Progenitor cell of endocrine pancreas (in vitro differentiated cells): ENCODE data around the gene ATP10B. TPM values are rescaled to one million over a fixed set of nuclear protein-coding genes. Genes with fewer than 3 reads are reported as not detected.

Experiments
- DNase-seq: peaks from one replicate; pipeline ENCODE4 v3.0.0; 2021; ENCODE audit warnings: low spot score; ENCODE audit not compliant: unreplicated experiment
- H3K27ac Mint-ChIP-seq: 2 replicates; pipeline ENCODE4 v1.8.0; 2021; ENCODE audit warnings: mild to moderate bottlenecking, moderate library complexity, mixed read lengths
- H3K27me3 Mint-ChIP-seq: 2 replicates; pipeline ENCODE4 v1.8.0; 2021; ENCODE audit warnings: mixed read lengths
- H3K36me3 Mint-ChIP-seq: 2 replicates; pipeline ENCODE4 v1.8.0; 2022; ENCODE audit warnings: mixed read lengths; ENCODE audit not compliant: insufficient read depth
- H3K4me1 Mint-ChIP-seq: 2 replicates; pipeline ENCODE4 v1.8.0; 2021; ENCODE audit warnings: low read depth, mixed read lengths
- H3K4me3 Mint-ChIP-seq: 2 replicates; pipeline ENCODE4 v1.8.0; 2021; ENCODE audit warnings: low read depth, mild to moderate bottlenecking, moderate library complexity, mixed read lengths
- H3K9me3 Mint-ChIP-seq: 2 replicates; pipeline ENCODE4 v1.8.0; 2021; ENCODE audit warnings: low read depth, mixed read lengths
- total RNA-seq: library from RNA; stranded (reverse); gene quantifications from 2 replicates; pipeline ENCODE4 v1.2.1, GENCODE V29; 2021
- TF ChIP-seq, protein P1 (sequence below): fragments of 200-600 bp; sonication (generic); IDR thresholded peaks from one replicate; pipeline ENCODE4 v1.5.0; 2021; ENCODE audit warnings: antibody characterized with exemption, mild to moderate bottlenecking; ENCODE audit not compliant: unreplicated experiment

The ATP10B gene
- total RNA-seq, 1 donor from 2014 or later, result 1.7 TPM

- H3K27ac Mint-ChIP-seq, result no peak overlapping the region
- peaks cover 4% of the 10 kb centered on the region for H3K4me1 Mint-ChIP-seq
- H3K4me3 Mint-ChIP-seq, result no peak overlapping the region
- H3K27me3 Mint-ChIP-seq, result no peaks in the 10 kb centered on the region
- TF ChIP-seq, protein P1, sequence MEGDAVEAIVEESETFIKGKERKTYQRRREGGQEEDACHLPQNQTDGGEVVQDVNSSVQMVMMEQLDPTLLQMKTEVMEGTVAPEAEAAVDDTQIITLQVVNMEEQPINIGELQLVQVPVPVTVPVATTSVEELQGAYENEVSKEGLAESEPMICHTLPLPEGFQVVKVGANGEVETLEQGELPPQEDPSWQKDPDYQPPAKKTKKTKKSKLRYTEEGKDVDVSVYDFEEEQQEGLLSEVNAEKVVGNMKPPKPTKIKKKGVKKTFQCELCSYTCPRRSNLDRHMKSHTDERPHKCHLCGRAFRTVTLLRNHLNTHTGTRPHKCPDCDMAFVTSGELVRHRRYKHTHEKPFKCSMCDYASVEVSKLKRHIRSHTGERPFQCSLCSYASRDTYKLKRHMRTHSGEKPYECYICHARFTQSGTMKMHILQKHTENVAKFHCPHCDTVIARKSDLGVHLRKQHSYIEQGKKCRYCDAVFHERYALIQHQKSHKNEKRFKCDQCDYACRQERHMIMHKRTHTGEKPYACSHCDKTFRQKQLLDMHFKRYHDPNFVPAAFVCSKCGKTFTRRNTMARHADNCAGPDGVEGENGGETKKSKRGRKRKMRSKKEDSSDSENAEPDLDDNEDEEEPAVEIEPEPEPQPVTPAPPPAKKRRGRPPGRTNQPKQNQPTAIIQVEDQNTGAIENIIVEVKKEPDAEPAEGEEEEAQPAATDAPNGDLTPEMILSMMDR, result no peak
- DNase-seq, result no peak
- H3K36me3 Mint-ChIP-seq, result no peaks in the 10 kb centered on the region
- peaks cover 4% of the 10 kb centered on the region for H3K9me3 Mint-ChIP-seq
These were observed 82.7 kb downstream of the ATP10B start for GRCh38 chr5:160769301-160769700.

DNA sequence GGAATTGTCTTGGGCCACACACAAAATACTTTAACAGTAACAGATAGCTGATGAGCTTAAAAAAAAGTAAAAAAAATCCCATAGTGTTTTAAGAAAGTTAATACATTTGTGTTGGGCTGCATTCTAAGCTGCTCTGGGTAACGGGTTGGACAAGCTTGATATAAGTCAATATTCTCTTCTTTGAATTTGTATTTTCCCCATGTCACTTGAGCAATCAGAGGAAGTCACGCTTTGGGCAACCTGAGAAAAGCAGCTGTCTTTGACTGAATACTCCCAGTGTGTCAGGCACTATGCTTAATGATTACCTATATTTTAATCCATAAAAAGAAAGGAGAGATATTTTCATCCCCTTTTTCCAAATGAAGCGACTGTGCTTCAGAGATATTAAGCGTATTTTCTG lies 84.9 kb downstream of the ATP10B start:
- Mint-ChIP-seq H3K4me3 (no peak overlapping the region), H3K27me3 (no peaks in the 10 kb centered on the region), H3K27ac (no peak overlapping the region), H3K9me3 (peaks cover 17% of the 10 kb centered on the region), H3K4me1 (no peaks in the 10 kb centered on the region), H3K36me3 (no peaks in the 10 kb centered on the region)
- TF ChIP-seq, protein P1, result no peak
- DNase-seq, result no peak

DNA sequence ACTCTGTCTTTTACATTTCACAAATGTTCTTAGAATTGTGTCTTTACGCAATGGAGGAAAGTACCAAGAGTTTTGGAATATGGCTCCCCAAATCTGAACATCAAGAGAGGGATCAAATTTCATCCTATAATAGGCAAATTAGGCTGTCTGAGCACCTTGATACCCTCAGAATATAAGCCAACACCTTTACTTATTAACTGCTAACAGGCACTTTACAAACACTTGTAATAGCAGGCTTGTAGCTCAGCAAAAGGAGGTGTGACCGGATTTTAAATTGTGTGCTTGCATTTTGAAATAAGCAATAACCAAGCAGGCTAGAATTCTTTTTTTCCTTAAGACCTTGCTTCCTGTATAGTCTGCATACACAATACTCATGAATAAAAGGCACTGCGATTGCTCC lies 92.0 kb downstream of the ATP10B start:
- TF ChIP-seq, protein P1, result no peak
- peaks cover 1% of the 10 kb centered on the region for H3K36me3 Mint-ChIP-seq
- no peak for DNase-seq
- no peaks in the 10 kb centered on the region for H3K4me1 Mint-ChIP-seq
- H3K27me3 Mint-ChIP-seq, result no peaks in the 10 kb centered on the region
- H3K9me3 Mint-ChIP-seq, result peaks cover 34% of the 10 kb centered on the region
- no peak overlapping the region for H3K27ac Mint-ChIP-seq
- H3K4me3 Mint-ChIP-seq, result no peak overlapping the region

DNA sequence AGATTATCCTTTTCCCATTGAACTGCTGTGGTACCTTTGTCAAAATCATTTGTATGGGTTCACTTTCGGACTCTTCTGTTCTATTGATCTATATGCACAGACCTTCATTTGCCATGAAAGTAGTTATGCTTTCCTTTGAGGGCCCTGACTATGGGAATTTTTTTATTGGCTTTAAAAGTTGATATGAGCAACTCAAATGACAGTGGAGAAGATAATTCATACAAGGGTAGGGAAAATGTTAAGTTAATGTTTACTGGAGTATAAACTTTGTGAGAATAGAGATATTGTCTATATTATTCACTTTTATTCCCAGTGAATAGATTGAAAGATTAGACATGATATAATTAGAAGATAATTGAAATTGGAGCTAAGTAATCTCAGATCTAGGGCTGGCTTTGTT lies 94.8 kb downstream of the ATP10B start:
- Mint-ChIP-seq H3K27ac (no peak overlapping the region), H3K9me3 (peaks cover 21% of the 10 kb centered on the region), H3K4me1 (no peaks in the 10 kb centered on the region), H3K27me3 (no peaks in the 10 kb centered on the region), H3K4me3 (no peak overlapping the region), H3K36me3 (peaks cover 1% of the 10 kb centered on the region)
- no peak for DNase-seq
- TF ChIP-seq, protein P1, result no peak

DNA sequence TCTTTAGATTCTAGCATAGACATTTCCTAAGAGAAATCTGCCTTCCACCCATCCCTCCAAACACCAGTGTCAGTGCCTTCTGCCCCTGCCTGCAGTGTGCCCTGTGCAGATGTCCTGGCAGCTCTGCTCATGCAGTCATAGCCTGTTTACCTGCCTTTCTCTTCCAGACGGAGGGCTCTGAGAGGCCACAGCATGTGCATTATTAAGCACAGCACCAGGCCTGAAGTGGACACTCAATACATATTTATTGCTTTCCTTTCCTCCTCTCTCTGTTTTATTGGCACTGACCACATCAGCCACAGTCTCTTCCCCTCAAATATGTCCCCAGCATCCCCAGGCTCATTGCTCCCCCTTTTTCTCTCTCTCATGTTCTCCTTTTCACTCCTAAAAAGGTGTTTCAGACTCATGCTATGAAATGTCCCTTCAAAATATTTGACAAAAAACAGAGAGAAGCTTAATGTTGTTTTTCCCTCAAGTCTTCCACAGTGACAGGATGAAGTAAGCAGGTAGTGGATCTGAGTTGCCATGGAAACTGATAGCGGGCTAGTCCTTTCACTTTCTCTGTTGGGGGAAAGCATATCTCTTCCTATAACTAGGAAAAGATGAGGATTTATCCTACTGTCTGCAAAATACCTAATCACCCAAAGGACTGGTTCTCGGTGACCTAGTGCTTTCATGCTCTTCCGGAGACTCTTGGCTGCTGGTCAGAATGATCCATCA lies 100.9 kb downstream of the ATP10B start:
- TF ChIP-seq, protein P1, result no peak
- no peaks in the 10 kb centered on the region for H3K27me3 Mint-ChIP-seq
- H3K9me3 Mint-ChIP-seq, result peaks cover 2% of the 10 kb centered on the region
- peak overlapping the region; percentile 18 for H3K27ac Mint-ChIP-seq
- H3K4me1 Mint-ChIP-seq, result peaks cover 5% of the 10 kb centered on the region
- H3K4me3 Mint-ChIP-seq, result no peak overlapping the region
- H3K36me3 Mint-ChIP-seq, result no peaks in the 10 kb centered on the region
- DNase-seq, result no peak
